ENCODE measurements around the gene DNAH7.

Gene DNAH7

GRCh38 chr2:195857132-195857531 is 211.5 kb downstream of the DNAH7 start:
- no peak for DNase-seq

- DNase-seq, result no peak
Measured at GRCh38 chr2:195850764-195851163, 217.9 kb downstream of the DNAH7 start.

- DNase-seq, result no peak
Measured at GRCh38 chr2:195848119-195848899, 220.3 kb downstream of the DNAH7 start.

GRCh38 chr2:195842932-195843331 is 225.7 kb downstream of the DNAH7 start:
- DNase-seq, result no peak

- no peak for DNase-seq
Measured at GRCh38 chr2:195838002-195838401, 230.6 kb downstream of the DNAH7 start.

- DNase-seq, result no peak
Measured at GRCh38 chr2:195836002-195836401, 232.6 kb downstream of the DNAH7 start.

GRCh38 chr2:195834836-195835235 is 233.8 kb downstream of the DNAH7 start:
- DNase-seq, result no peak

- DNase-seq, result no peak
Measured at GRCh38 chr2:195830968-195831950, 237.4 kb downstream of the DNAH7 start.

GRCh38 chr2:195824478-195824877 is 244.2 kb downstream of the DNAH7 start:
- no peak for DNase-seq

DNA sequence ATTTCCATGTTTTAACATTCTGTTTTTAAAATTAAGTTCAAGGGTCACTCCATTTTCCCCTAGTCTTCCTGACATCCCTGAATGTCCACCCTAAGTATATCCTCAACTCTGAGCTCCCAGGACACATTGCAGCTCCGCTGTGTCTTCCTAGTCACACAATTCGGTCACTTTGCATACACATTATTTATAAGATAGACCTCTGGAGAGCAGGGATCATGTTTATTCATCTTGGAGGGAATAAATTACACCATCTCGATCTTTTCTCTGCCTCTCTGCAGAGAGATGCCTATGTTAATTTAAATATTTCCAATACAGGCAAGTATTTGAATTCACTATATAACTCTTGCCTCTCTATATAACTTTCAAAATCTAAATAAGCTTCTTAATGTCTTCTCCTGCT is 245.4 kb downstream of the DNAH7 start:
- DNase-seq, result no peak

DNA sequence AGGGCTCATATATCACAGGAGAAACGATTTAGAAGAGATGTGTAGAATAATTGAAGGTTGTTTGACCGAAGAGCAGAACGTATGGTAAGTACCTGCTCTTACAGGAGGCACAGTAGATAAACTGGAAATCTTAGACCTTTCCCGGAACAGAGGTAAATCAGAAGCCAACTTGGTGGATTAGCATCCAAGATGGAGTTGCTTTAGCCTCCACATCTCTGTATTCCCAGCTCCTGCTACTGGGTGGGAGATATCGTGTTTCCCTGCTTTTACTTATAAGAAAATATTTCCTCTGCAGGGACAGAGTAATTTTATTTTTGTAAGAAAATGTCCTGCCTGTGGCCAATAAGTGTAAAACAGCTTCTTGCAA is 247.1 kb downstream of the DNAH7 start:
- DNase-seq, result no peak

GRCh38 chr2:195820867-195821565 is 247.6 kb downstream of the DNAH7 start:
- no peak for DNase-seq

DNA sequence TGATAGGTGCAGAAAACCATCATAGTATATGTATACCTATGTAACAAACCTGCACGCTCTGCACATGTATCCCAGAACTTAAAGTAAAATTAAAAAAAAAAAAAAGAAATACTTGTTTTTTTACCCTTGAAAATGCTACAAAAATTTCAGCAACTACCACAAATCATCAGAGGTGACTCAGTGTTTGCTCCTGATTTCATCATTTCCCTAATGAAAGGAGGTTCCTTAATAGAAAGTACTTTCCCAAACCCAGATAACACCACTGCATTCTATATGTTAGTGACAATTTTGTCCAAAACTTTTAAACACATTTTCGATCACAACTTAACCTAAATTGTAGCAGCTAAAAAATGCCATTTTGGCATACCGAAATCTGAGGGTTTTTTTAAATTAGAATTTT is 248.3 kb downstream of the DNAH7 start:
- DNase-seq, result no peak

GRCh38 chr2:195819276-195819675 is 249.4 kb downstream of the DNAH7 start:
- no peak for DNase-seq

- DNase-seq, result no peak
Measured at GRCh38 chr2:195818526-195818925, 250.1 kb downstream of the DNAH7 start.

DNA sequence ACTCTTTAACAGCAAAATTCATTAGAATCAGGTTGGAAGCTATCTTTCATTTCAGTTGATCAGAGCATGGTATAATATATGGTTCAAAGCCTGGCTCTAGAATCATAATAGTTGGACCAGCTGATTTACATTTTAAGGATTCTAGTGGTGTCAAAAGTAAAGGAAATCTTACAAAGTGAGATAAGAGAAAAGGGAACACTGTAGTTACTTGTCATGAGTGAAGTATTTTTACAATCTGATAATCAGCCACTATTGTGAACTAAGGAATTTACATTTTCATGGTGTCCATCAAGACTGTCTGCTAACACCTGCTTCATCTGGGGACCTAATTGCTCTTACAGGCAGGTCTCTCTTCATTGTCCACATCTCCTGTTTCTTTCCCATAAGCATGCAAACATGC is 250.5 kb downstream of the DNAH7 start:
- no peak for DNase-seq

- no peak for DNase-seq
Measured at GRCh38 chr2:195815083-195815482, 253.6 kb downstream of the DNAH7 start.

- no peak for DNase-seq
Measured at GRCh38 chr2:195813421-195813820, 255.2 kb downstream of the DNAH7 start.

DNA sequence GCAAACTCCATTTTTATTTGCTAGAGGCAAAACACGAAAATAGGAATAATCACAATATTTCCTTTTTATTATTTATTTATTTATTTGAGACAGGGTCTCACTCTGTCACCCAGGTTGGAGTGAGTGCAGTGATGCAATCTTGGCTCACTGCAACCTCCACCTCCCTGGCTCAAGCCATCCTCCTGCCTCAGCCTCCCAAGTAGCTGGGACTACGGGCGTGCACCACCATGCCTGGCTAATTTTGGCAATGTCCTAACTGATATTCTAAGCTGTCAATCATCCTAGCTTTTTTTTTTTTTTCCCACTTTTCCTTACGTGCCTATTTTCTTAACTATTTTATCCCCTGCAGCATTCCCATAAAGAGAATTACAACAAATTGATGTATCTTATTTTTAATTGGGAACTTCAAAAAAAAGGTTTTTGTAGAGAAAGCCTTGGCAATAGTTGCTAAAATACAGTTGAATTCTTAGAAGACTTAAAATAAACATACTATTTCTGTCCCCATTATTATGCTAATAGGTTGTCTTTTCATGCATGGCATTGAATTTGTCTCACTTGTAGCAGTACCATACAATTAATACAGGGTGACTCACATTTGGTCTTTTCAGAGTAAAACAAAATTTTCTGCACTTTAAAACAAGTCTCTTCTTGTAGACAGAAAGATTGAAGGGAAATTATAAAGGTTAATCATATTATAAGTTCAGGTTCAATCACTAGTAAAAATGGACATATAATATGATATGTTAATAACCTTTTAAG is 258.1 kb downstream of the DNAH7 start:
- DNase-seq, result no peak

GRCh38 chr2:195808189-195808588 is 260.4 kb downstream of the DNAH7 start:
- DNase-seq, result no peak

DNA sequence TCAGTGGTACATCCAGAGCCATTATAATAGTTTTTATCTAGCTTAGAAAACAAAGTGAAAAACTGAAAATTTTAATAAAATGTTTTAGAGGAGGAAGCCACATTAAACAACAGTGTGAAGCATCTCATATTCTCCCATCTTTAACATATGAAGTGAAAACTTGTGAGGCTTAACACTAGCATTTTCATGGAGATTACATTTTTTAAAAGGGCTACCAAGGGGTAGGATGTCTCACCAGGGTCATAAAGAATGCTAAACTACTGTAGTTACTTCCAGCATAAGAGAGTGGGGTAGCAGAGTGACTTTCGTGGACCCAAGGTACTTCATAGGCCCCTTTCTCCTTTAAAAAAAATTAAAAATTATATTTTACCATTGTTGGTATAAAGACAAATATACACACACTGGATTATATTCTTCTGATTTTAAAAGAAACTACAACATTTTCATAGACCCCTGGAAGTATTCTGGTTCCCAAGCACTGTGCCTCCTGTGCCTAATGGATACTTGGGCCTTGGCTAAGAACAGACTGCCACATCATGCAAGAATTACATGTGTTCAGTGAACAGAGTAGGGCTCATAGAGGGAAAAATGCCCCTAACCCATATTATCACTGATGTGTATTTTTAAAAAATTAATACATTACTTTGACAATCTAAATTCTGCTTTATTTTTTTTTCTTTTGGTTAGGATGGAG is 263.2 kb downstream of the DNAH7 start:
- DNase-seq, result no peak

GRCh38 chr2:195795879-195796278 is 272.8 kb downstream of the DNAH7 start:
- DNase-seq, result no peak
